HG03045 (cell line): ENCODE measurements around the gene MCU.

Source experiments
- ATAC-seq: cut with Tn5 transposase; IDR thresholded peaks from one replicate; pipeline ENCODE4 v1.9.1; 2021; ENCODE audit warnings: mild to moderate bottlenecking, moderate library complexity; ENCODE audit not compliant: unreplicated experiment

The MCU gene

GRCh38 chr10:72930276-72930675 is 238.3 kb downstream of the MCU start:
- ATAC-seq = no peak

- ATAC-seq = no peak
Measured at GRCh38 chr10:72932259-72933015, 240.5 kb downstream of the MCU start.

- ATAC-seq = no peak
Measured at GRCh38 chr10:72935361-72935760, 243.4 kb downstream of the MCU start.
